Karpas-422 (cell line): ENCODE measurements around the gene MPRIP. TPM values are rescaled to one million over a fixed set of nuclear protein-coding genes. Genes with fewer than 3 reads are reported as not detected.

ENCODE experiments used
- DNase-seq: peaks from one replicate; pipeline ENCODE4 v3.0.0-alpha.2; 2015
- H2AFZ ChIP-seq: fragments of 200-600 bp; sonication (generic); 2 replicates; pipeline ENCODE4 v1.6.1; 2014; ENCODE audit warnings: antibody characterized with exemption, low read length, mixed read lengths
- H3K27ac ChIP-seq: fragments of 200-600 bp; sonication (generic); 2 replicates; pipeline ENCODE4 v1.5.1; 2014; ENCODE audit warnings: mild to moderate bottlenecking, low read length, moderate library complexity
- H3K27me3 ChIP-seq: fragments of 200-600 bp; sonication (generic); 2 replicates; pipeline ENCODE4 v1.6.1; 2014; ENCODE audit warnings: low read length, mixed read lengths
- H3K36me3 ChIP-seq: fragments of 200-600 bp; sonication (generic); 2 replicates; pipeline ENCODE4 v1.6.1; 2014; ENCODE audit warnings: low read length, mixed read lengths; ENCODE audit not compliant: insufficient read depth
- H3K4me1 ChIP-seq: fragments of 200-600 bp; sonication (generic); 2 replicates; pipeline ENCODE4 v1.6.1; 2014; ENCODE audit warnings: mild to moderate bottlenecking, low read length, mixed read lengths
- H3K4me2 ChIP-seq: fragments of 200-600 bp; sonication (generic); 2 replicates; pipeline ENCODE4 v1.6.1; 2014; ENCODE audit warnings: low read length, low read depth, mild to moderate bottlenecking; ENCODE audit not compliant: poor library complexity, severe bottlenecking
- H3K4me3 ChIP-seq: fragments of 200-600 bp; sonication (generic); 2 replicates; pipeline ENCODE4 v1.5.1; 2014; ENCODE audit warnings: mild to moderate bottlenecking, antibody characterized with exemption, low read length, mixed read lengths
- H3K79me2 ChIP-seq: fragments of 200-600 bp; sonication (generic); 2 replicates; pipeline ENCODE4 v1.6.1; 2014; ENCODE audit warnings: mild to moderate bottlenecking, low read length, mixed read lengths
- H3K9ac ChIP-seq: fragments of 200-600 bp; sonication (generic); 2 replicates; pipeline ENCODE4 v1.6.0; 2014; ENCODE audit warnings: low read length
- H3K9me2 ChIP-seq: fragments of 200-600 bp; sonication (generic), shearing (Covaris generic); replicated peaks from 2 replicates; pipeline ENCODE4 v1.6.0; 2014; ENCODE audit warnings: mild to moderate bottlenecking, low read length, moderate library complexity; ENCODE audit not compliant: insufficient read depth
- H3K9me3 ChIP-seq: fragments of 300-700, 200-600 bp; sonication (generic); 2 replicates; pipeline ENCODE4 v1.6.1; 2014; ENCODE audit warnings: low read length, mixed read lengths
- H4K20me1 ChIP-seq: fragments of 200-600 bp; sonication (generic); 2 replicates; pipeline ENCODE4 v1.6.1; 2014; ENCODE audit warnings: mild to moderate bottlenecking, antibody characterized with exemption, low read length, low read depth; ENCODE audit not compliant: insufficient read depth
- total RNA-seq: library from RNA; depleted of rRNA; stranded (reverse); fragments of >200 nt; shearing (Covaris generic); gene quantifications from 2 replicates; pipeline ENCODE4 v1.2.3, GENCODE V29; 2014; ENCODE audit warnings: low replicate concordance

Gene MPRIP
- total RNA-seq, 1 experiment from 2014 or later: 44.1 TPM

DNA sequence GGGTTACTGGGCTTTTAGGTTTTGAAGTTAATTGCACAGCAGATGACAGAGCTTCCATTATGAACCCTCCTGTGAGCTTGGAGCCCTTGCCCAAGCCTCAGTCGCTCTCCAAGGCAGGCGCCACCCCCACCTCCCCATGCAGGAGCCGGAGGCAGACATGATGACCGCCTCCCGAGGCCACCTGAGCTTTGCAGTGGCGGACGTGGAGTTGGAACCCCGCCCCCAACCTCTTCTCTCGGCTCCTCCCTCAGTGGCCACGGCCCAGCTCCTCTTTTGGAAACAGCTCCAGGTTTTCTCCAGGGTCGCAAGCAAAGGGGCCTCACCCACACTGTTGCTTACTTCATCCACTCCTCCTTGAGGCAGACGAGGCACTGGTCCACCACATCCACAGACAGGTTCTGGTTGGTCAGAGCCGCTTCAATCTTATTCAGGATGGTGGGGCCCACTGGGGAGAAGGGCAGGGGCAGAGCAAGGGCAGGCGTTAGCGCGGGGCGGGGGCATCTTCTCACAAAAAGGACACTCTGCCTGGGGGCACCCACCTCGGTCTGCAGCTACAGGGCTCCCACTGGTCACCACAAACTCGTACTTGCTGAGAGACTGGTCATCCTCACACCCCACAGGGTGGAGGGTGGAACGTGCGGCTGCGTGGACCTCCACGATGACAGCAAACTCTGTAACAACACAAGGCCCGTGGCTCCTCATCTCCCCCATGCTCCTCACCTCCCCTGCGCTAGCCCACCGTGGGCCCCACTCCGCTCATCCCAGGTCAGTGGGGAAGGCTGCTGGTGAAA lies 172.6 kb downstream of the MPRIP start:
- H3K4me1 ChIP-seq: no peaks in the 10 kb centered on the region
- H4K20me1 ChIP-seq: no peaks in the 10 kb centered on the region
- no peak overlapping the region for H2AFZ ChIP-seq
- no peak for DNase-seq
- no peaks in the 10 kb centered on the region for H3K27me3 ChIP-seq
- no peak overlapping the region for H3K27ac ChIP-seq
- H3K9me3 ChIP-seq: no peaks in the 10 kb centered on the region
- no peak overlapping the region for H3K4me2 ChIP-seq
- H3K9ac ChIP-seq: no peak overlapping the region
- H3K4me3 ChIP-seq: no peak overlapping the region
- no peaks in the 10 kb centered on the region for H3K36me3 ChIP-seq
- H3K79me2 ChIP-seq: no peaks in the 10 kb centered on the region
- H3K9me2 ChIP-seq: no peaks in the 10 kb centered on the region

DNA sequence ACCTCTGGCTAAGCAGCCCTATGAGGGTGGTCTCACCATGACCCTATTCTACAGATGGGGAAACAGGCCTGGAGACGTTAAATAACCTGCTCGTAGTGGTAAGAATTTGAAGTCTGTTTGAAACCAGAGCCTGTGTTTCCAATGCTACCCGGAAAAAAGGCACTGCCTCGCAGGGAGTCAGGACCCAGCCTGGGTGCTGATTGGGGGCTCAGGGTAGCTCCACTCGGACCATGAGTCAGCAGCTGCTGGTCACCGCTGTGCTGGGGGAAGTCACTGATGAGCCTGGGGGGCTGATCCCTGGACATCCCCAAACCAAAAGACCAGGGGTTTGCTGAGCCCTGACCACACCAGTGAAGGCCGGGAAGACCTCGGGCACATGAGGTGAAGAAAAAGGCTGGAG lies 173.3 kb downstream of the MPRIP start:
- Histone ChIP-seq H2AFZ (no peak overlapping the region), H3K9me3 (no peaks in the 10 kb centered on the region), H3K27ac (no peak overlapping the region), H3K27me3 (no peaks in the 10 kb centered on the region), H4K20me1 (no peaks in the 10 kb centered on the region), H3K9me2 (no peaks in the 10 kb centered on the region), H3K4me1 (no peaks in the 10 kb centered on the region), H3K4me2 (no peak overlapping the region), H3K79me2 (no peaks in the 10 kb centered on the region), H3K4me3 (no peak overlapping the region), H3K9ac (no peak overlapping the region), H3K36me3 (no peaks in the 10 kb centered on the region)
- DNase-seq: no peak

- Histone ChIP-seq H3K4me3 (no peak overlapping the region), H3K4me1 (no peaks in the 10 kb centered on the region), H3K9me2 (no peaks in the 10 kb centered on the region), H4K20me1 (no peaks in the 10 kb centered on the region), H3K27ac (no peak overlapping the region), H2AFZ (no peak overlapping the region), H3K27me3 (no peaks in the 10 kb centered on the region), H3K79me2 (no peaks in the 10 kb centered on the region), H3K4me2 (no peak overlapping the region), H3K9me3 (no peaks in the 10 kb centered on the region), H3K9ac (no peak overlapping the region), H3K36me3 (no peaks in the 10 kb centered on the region)
- no peak for DNase-seq
Observed at GRCh38 chr17:17216236-17216635, 174.0 kb downstream of the MPRIP start.

- Histone ChIP-seq H3K4me2 (no peak overlapping the region), H2AFZ (no peak overlapping the region), H3K9me3 (no peaks in the 10 kb centered on the region), H4K20me1 (no peaks in the 10 kb centered on the region), H3K4me3 (no peak overlapping the region), H3K27me3 (no peaks in the 10 kb centered on the region), H3K79me2 (no peaks in the 10 kb centered on the region), H3K36me3 (no peaks in the 10 kb centered on the region), H3K27ac (no peak overlapping the region), H3K9me2 (no peaks in the 10 kb centered on the region), H3K9ac (no peak overlapping the region), H3K4me1 (no peaks in the 10 kb centered on the region)
- DNase-seq: no peak
Observed at GRCh38 chr17:17216776-17217175, 174.5 kb downstream of the MPRIP start.

DNA sequence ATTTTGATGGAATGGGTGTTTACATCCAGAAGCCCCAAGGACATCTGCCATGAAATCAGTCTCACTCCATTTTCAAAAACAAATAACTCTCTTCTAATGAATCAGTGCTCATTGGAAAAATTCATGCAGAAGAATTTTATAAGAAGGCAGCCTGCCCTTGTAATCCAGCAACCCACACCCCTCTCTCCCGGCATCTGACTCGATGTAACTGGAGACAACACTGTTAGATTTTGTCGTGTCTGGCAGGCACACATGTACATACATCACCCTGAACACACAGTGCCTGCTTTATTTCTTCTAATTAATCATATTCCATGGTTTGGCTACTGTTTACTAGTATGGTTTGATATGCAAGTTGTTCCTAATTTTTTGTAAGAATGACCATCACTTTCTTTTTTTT lies 175.7 kb downstream of the MPRIP start:
- H3K79me2 ChIP-seq: no peaks in the 10 kb centered on the region
- no peaks in the 10 kb centered on the region for H3K36me3 ChIP-seq
- H3K27ac ChIP-seq: no peak overlapping the region
- H3K9ac ChIP-seq: no peak overlapping the region
- no peaks in the 10 kb centered on the region for H3K9me2 ChIP-seq
- no peaks in the 10 kb centered on the region for H3K4me1 ChIP-seq
- no peak overlapping the region for H2AFZ ChIP-seq
- H3K4me2 ChIP-seq: no peak overlapping the region
- H4K20me1 ChIP-seq: no peaks in the 10 kb centered on the region
- no peak overlapping the region for H3K4me3 ChIP-seq
- H3K9me3 ChIP-seq: no peaks in the 10 kb centered on the region
- no peaks in the 10 kb centered on the region for H3K27me3 ChIP-seq
- no peak for DNase-seq

- DNase-seq: no peak
- Histone ChIP-seq H3K4me2 (no peak overlapping the region), H3K27ac (no peak overlapping the region), H3K79me2 (no peaks in the 10 kb centered on the region), H3K9ac (no peak overlapping the region), H2AFZ (no peak overlapping the region), H3K36me3 (no peaks in the 10 kb centered on the region), H3K9me2 (no peaks in the 10 kb centered on the region), H3K4me1 (no peaks in the 10 kb centered on the region), H3K9me3 (no peaks in the 10 kb centered on the region), H4K20me1 (no peaks in the 10 kb centered on the region), H3K4me3 (no peak overlapping the region), H3K27me3 (no peaks in the 10 kb centered on the region)
Observed at GRCh38 chr17:17220529-17220928, 178.3 kb downstream of the MPRIP start.

- H2AFZ ChIP-seq: no peak overlapping the region
- DNase-seq: no peak
- no peaks in the 10 kb centered on the region for H3K79me2 ChIP-seq
- no peak overlapping the region for H3K9ac ChIP-seq
- no peak overlapping the region for H3K4me2 ChIP-seq
- H3K27ac ChIP-seq: no peak overlapping the region
- H3K9me3 ChIP-seq: no peaks in the 10 kb centered on the region
- H4K20me1 ChIP-seq: no peaks in the 10 kb centered on the region
- no peaks in the 10 kb centered on the region for H3K4me1 ChIP-seq
- H3K36me3 ChIP-seq: no peaks in the 10 kb centered on the region
- no peak overlapping the region for H3K4me3 ChIP-seq
- H3K27me3 ChIP-seq: no peaks in the 10 kb centered on the region
- no peaks in the 10 kb centered on the region for H3K9me2 ChIP-seq
Observed at GRCh38 chr17:17221329-17221728, 179.1 kb downstream of the MPRIP start.

GRCh38 chr17:17223736-17224135 lies 181.5 kb downstream of the MPRIP start:
- Histone ChIP-seq H3K9ac (no peak overlapping the region), H3K4me1 (no peaks in the 10 kb centered on the region), H3K79me2 (no peaks in the 10 kb centered on the region), H3K27me3 (no peaks in the 10 kb centered on the region), H3K36me3 (no peaks in the 10 kb centered on the region), H3K27ac (no peak overlapping the region), H3K4me3 (no peak overlapping the region), H2AFZ (no peak overlapping the region), H3K9me3 (no peaks in the 10 kb centered on the region), H4K20me1 (no peaks in the 10 kb centered on the region), H3K9me2 (no peaks in the 10 kb centered on the region), H3K4me2 (no peak overlapping the region)
- DNase-seq: no peak
